ENCODE data around the gene GIMAP1.

DNA sequence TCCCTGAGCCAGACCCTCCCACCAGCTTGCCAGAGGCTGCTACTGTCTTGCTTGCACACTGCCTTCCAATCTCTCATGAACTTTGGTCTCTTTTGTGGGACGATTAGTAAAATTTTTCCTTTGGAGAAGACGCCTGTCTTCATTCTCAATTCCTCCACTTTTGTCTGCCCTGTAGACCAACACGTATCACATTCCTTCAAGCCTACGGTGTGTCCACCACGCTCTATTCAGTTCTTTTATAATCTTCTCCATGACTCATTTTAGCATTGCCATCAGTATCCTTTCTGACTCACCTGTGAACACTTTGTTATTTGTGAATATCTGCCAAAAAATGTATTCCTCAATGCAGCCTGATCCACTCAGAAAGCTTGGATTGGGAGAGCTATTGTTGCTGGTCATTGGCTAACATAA, 22.2 kb downstream of the GIMAP1 start:
- TF ChIP-seq, protein P1, sequence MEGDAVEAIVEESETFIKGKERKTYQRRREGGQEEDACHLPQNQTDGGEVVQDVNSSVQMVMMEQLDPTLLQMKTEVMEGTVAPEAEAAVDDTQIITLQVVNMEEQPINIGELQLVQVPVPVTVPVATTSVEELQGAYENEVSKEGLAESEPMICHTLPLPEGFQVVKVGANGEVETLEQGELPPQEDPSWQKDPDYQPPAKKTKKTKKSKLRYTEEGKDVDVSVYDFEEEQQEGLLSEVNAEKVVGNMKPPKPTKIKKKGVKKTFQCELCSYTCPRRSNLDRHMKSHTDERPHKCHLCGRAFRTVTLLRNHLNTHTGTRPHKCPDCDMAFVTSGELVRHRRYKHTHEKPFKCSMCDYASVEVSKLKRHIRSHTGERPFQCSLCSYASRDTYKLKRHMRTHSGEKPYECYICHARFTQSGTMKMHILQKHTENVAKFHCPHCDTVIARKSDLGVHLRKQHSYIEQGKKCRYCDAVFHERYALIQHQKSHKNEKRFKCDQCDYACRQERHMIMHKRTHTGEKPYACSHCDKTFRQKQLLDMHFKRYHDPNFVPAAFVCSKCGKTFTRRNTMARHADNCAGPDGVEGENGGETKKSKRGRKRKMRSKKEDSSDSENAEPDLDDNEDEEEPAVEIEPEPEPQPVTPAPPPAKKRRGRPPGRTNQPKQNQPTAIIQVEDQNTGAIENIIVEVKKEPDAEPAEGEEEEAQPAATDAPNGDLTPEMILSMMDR (IDR thresholded peaks at IDR 0.05) = no peak
- TF ChIP-seq, protein P2, sequence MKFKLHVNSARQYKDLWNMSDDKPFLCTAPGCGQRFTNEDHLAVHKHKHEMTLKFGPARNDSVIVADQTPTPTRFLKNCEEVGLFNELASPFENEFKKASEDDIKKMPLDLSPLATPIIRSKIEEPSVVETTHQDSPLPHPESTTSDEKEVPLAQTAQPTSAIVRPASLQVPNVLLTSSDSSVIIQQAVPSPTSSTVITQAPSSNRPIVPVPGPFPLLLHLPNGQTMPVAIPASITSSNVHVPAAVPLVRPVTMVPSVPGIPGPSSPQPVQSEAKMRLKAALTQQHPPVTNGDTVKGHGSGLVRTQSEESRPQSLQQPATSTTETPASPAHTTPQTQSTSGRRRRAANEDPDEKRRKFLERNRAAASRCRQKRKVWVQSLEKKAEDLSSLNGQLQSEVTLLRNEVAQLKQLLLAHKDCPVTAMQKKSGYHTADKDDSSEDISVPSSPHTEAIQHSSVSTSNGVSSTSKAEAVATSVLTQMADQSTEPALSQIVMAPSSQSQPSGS (CRISPR knock-in tag; IDR thresholded peaks at IDR 0.05; ENCODE audit: borderline replicate concordance, low read depth) = no peak

Data from WTC11 (cell line).